Activated CD8-positive, alpha-beta memory T cell treated with anti-CD3 and anti-CD28 coated beads for 4 hours (primary cell): ENCODE measurements around the gene IFNL4.
"Not testable (repeated sequence)": the region's sequence is repeated elsewhere in the genome, so short reads cannot be mapped to it uniquely, and the experiment has no call there.

Experiments
- DNase-seq, 2 donors: peaks; one replicate each; pipeline ENCODE4 v3.0.0-alpha.2; 2020; ENCODE audit warnings: low read depth in 2 of 2

IFNL4 gene

GRCh38 chr19:39223703-39224279 is 24.9 kb downstream of the IFNL4 start:
- DNase-seq = no peak

- not testable (repeated sequence) for DNase-seq
These were observed 29.5 kb downstream of the IFNL4 start for GRCh38 chr19:39219108-39219507.

GRCh38 chr19:39218230-39219007 is 30.2 kb downstream of the IFNL4 start:
- no peak for DNase-seq

GRCh38 chr19:39217094-39217493 is 31.6 kb downstream of the IFNL4 start:
- DNase-seq = no peak

- DNase-seq = not testable (repeated sequence)
These were observed 33.3 kb downstream of the IFNL4 start for GRCh38 chr19:39215323-39215722.

GRCh38 chr19:39212375-39212742 is 36.3 kb downstream of the IFNL4 start:
- peak; percentile 4 to 33 for DNase-seq

- no peak for DNase-seq
These were observed 36.8 kb downstream of the IFNL4 start for GRCh38 chr19:39211731-39212374.

- DNase-seq = no peak
These were observed 39.5 kb downstream of the IFNL4 start for GRCh38 chr19:39209196-39209595.

GRCh38 chr19:39208175-39208795 is 40.4 kb downstream of the IFNL4 start:
- no peak for DNase-seq

- DNase-seq = no peak
These were observed 41.3 kb downstream of the IFNL4 start for GRCh38 chr19:39207293-39207836.

GRCh38 chr19:39206122-39206521 is 42.5 kb downstream of the IFNL4 start:
- no peak for DNase-seq

- DNase-seq = no peak
These were observed 43.2 kb downstream of the IFNL4 start for GRCh38 chr19:39205449-39205764.

- no peak for DNase-seq
These were observed 45.0 kb downstream of the IFNL4 start, which contains the start of gene SYCN for GRCh38 chr19:39203372-39204341. SYCN (minus strand) TSS chr19:39204263; CDS start chr19:39204254, 9 bp downstream.

- DNase-seq = no peak
These were observed 45.7 kb downstream of the IFNL4 start for GRCh38 chr19:39202998-39203355.

- DNase-seq = no peak
These were observed 47.9 kb downstream of the IFNL4 start for GRCh38 chr19:39200803-39201115.

GRCh38 chr19:39200066-39200802 is 48.4 kb downstream of the IFNL4 start:
- DNase-seq = no peak

- no peak for DNase-seq
These were observed 49.6 kb downstream of the IFNL4 start for GRCh38 chr19:39199025-39199424.

- DNase-seq = no peak
These were observed 50.8 kb downstream of the IFNL4 start for GRCh38 chr19:39197808-39198207.

GRCh38 chr19:39196860-39197562 is 51.6 kb downstream of the IFNL4 start, which contains the start of gene NCCRP1:
NCCRP1 (plus strand) TSS chr19:39196964; CDS start chr19:39196983, 19 bp downstream.
- DNase-seq = no peak

GRCh38 chr19:39196320-39196719 is 52.3 kb downstream of the IFNL4 start:
- DNase-seq = no peak
